Endothelial cell of umbilical vein (primary cell): ENCODE measurements around the gene EDDM3A. TPM values are rescaled to one million over a fixed set of nuclear protein-coding genes. Genes with fewer than 3 reads are reported as not detected.

ENCODE experiments used
- BruUV-seq: library from RNA; stranded (reverse); fragments of 400-500 nt; replicated peaks from 2 replicates; lab custom pipeline; 2021; lab: Mats Ljungman, UMichigan
- CTCF ChIA-PET: fragments of 300-600, 350-600 bp; sonication (Branson Sonifier 250); formaldehyde crosslinking; loops from one replicate; lab custom pipeline; 2021; ENCODE audit warnings: antibody characterized with exemption, inconsistent platforms; lab: Charles Lee
- POLR2A ChIA-PET: fragments of 300-600, 350-600 bp; sonication (Branson Sonifier 250); formaldehyde crosslinking; loops from one replicate; lab custom pipeline; 2021; ENCODE audit warnings: antibody characterized with exemption, inconsistent platforms; lab: Charles Lee
- DNase-seq: peaks from one replicate; pipeline ENCODE4 v3.0.0-alpha.2; 2011; ENCODE audit warnings: low read depth, low spot score
- FAIRE-seq: peaks from 2 replicates; lab custom pipeline; 2011; peaks lifted over from hg19 to GRCh38; lab: Jason Lieb, UNC
- H2AFZ ChIP-seq: 2 replicates; pipeline ENCODE4 v1.6.0; 2012; ENCODE audit warnings: low read depth, low read length, control low read depth, inconsistent platforms
- H3K27ac ChIP-seq: 2 replicates; pipeline ENCODE4 v1.5.1; 2011; ENCODE audit warnings: low read depth, mild to moderate bottlenecking, control low read depth, low read length, moderate library complexity; ENCODE audit not compliant: insufficient read depth
- H3K27me3 ChIP-seq, 2 experiments: 2 replicates each; pipeline versions ENCODE4 v1.6.0 to v1.6.1; 2011; ENCODE audit warnings: low read length in 2 of 2, mixed read lengths in 1 of 2; ENCODE audit not compliant: control insufficient read depth in 2 of 2, insufficient read depth in 2 of 2
- H3K36me3 ChIP-seq, 2 experiments: 2 replicates in 1 of 2; 3 replicates in 1 of 2; pipeline ENCODE4 v1.5.1; 2011; ENCODE audit warnings: low read length in 2 of 2, mild to moderate bottlenecking in 1 of 2, moderate library complexity in 1 of 2; ENCODE audit not compliant: control insufficient read depth in 2 of 2, insufficient read depth in 2 of 2; ENCODE audit errors: extremely low read depth in 1 of 2
- H3K4me1 ChIP-seq: 3 replicates; pipeline ENCODE4 v1.5.1; 2011; ENCODE audit warnings: mild to moderate bottlenecking, low read length; ENCODE audit not compliant: control insufficient read depth, insufficient read depth; ENCODE audit errors: extremely low read depth
- H3K4me2 ChIP-seq: 2 replicates; pipeline ENCODE4 v1.6.1; 2011; ENCODE audit warnings: low read length, control low read depth, mixed read lengths; ENCODE audit not compliant: insufficient read depth
- H3K4me3 ChIP-seq, 3 experiments: fragments of 200-600 bp in 1 of 3; sonication (generic), shearing (Covaris generic) in 1 of 3; replicated peaks in 1 of 3; 2 replicates each; pipeline ENCODE4 v1.5.1; 2011 to 2016; ENCODE audit warnings: control low read depth in 3 of 3, low read length in 3 of 3, mild to moderate bottlenecking in 2 of 3, inconsistent platforms in 1 of 3, low read depth in 1 of 3, moderate library complexity in 1 of 3; ENCODE audit not compliant: insufficient read depth in 1 of 3
- H3K79me2 ChIP-seq: 2 replicates; pipeline ENCODE4 v1.6.0; 2012; ENCODE audit warnings: low read length, inconsistent platforms; ENCODE audit not compliant: control insufficient read depth, insufficient read depth
- H3K9ac ChIP-seq: replicated peaks from 2 replicates; pipeline ENCODE3; 2011; ENCODE audit warnings: low read length, control low read depth; ENCODE audit not compliant: insufficient read depth; ENCODE audit errors: extremely low read depth
- H3K9me1 ChIP-seq: replicated peaks from 3 replicates; pipeline ENCODE4 v1.6.0; 2011; ENCODE audit warnings: mild to moderate bottlenecking, low read length; ENCODE audit not compliant: control insufficient read depth, insufficient read depth; ENCODE audit errors: extremely low read depth
- H3K9me3 ChIP-seq: replicated peaks from 2 replicates; pipeline ENCODE4 v1.5.1; 2012; ENCODE audit warnings: low read length, inconsistent platforms; ENCODE audit not compliant: control insufficient read depth, insufficient read depth
- H4K20me1 ChIP-seq: replicated peaks from 2 replicates; pipeline ENCODE3; 2011; ENCODE audit warnings: mild to moderate bottlenecking, low read length; ENCODE audit not compliant: control insufficient read depth, insufficient read depth; ENCODE audit errors: extremely low read depth
- CTCF ChIP-seq, 2 donors: IDR thresholded peaks; 1 replicate in 1 of 2; 2 replicates in 1 of 2; pipeline ENCODE4 v1.5.1; 2011; ENCODE audit warnings: low read length in 2 of 2, mild to moderate bottlenecking in 2 of 2, moderate library complexity in 2 of 2, control low read depth in 1 of 2, inconsistent platforms in 1 of 2, low read depth in 1 of 2; ENCODE audit not compliant: insufficient read depth in 1 of 2; ENCODE audit errors: extremely low read depth in 1 of 2
- EZH2 ChIP-seq: IDR thresholded peaks from 2 replicates; pipeline ENCODE4 v1.6.1; 2012; ENCODE audit warnings: borderline replicate concordance, low read depth, mild to moderate bottlenecking, moderate library complexity, low read length, inconsistent platforms; ENCODE audit not compliant: severe bottlenecking
- FOS ChIP-seq: IDR thresholded peaks from 2 replicates; pipeline ENCODE4 v1.6.1; 2011; ENCODE audit warnings: mild to moderate bottlenecking, low read length, moderate library complexity, borderline replicate concordance; ENCODE audit not compliant: insufficient read depth
- GATA2 ChIP-seq: IDR thresholded peaks from 2 replicates; pipeline ENCODE4 v1.7.0; 2011; ENCODE audit warnings: low read depth, mild to moderate bottlenecking, moderate library complexity, mixed read lengths, low read length; ENCODE audit not compliant: insufficient read length, insufficient read depth
- JUN ChIP-seq: IDR thresholded peaks from 2 replicates; pipeline ENCODE4 v1.6.1; 2011; ENCODE audit warnings: borderline replicate concordance, low read depth; ENCODE audit not compliant: insufficient read length, insufficient read depth
- MAX ChIP-seq: IDR thresholded peaks from 2 replicates; pipeline ENCODE4 v1.6.1; 2011; ENCODE audit not compliant: insufficient read depth, insufficient read length
- MYC ChIP-seq: IDR thresholded peaks from one replicate; pipeline ENCODE4 v1.6.1; 2011; ENCODE audit warnings: mild to moderate bottlenecking, low read depth, low read length
- POLR2A ChIP-seq: IDR thresholded peaks from 2 replicates; pipeline ENCODE4 v1.6.1; 2012; ENCODE audit warnings: low read depth, mild to moderate bottlenecking, control low read depth, low read length
- POLR2AphosphoS5 ChIP-seq: IDR thresholded peaks from 2 replicates; pipeline ENCODE4 v1.6.1; 2012; ENCODE audit warnings: low read depth, mild to moderate bottlenecking, control low read depth, low read length, moderate library complexity; ENCODE audit not compliant: insufficient read depth
- dilution Hi-C: fragments of 300-500 bp; cut with MboI; formaldehyde crosslinking; loops from one replicate; pipeline ENCODE4 v1.15.0; 2019; ENCODE audit warnings: low sequenced_read_pairs; ENCODE audit not compliant: extremely low pct_ligation_motif_present
- intact Hi-C: fragments of 100-400 bp; cut with micrococcal nuclease; formaldehyde crosslinking; loops from one replicate; pipeline ENCODE4 v1.10.0; 2022
- polyA plus RNA-seq, 4 experiments: library from polyadenylated mRNA; depleted of rRNA in 3 of 4; stranded (reverse) in 3 of 4; unstranded in 1 of 4; fragments of >200 nt; gene quantifications; 2 replicates each; pipeline versions ENCODE4 v1.2.1 to v1.2.3, GENCODE V29; 2011 to 2012; ENCODE audit warnings: missing spikeins in 1 of 4
- total RNA-seq: library from RNA; stranded (reverse); gene quantifications from 2 replicates; pipeline ENCODE4 v1.2.3, GENCODE V29; 2021

Gene EDDM3A
- total and polyA plus RNA-seq, 2 donors (not counting 3 experiments of a cell fraction or from before 2014, with no cell fraction given), result not detected

- H3K9me3 ChIP-seq, result no peaks in the 10 kb centered on the region
- H4K20me1 ChIP-seq, result no peaks in the 10 kb centered on the region
- H3K79me2 ChIP-seq, result no peaks in the 10 kb centered on the region
- no TSS peak for BruUV-seq
- no peak overlapping the region for H3K27ac ChIP-seq
- ChIA-PET CTCF (interaction anchor here (1.0 to 1.2 kb wide), 3 partner anchors 94 to 113 kb away, joined by 4 read pairs; no protein-coding TSS in a partner anchor), POLR2A (no interaction called here)
- peaks cover 2 to 5% of the 10 kb centered on the region in 2 experiments for H3K27me3 ChIP-seq
- FAIRE-seq (no peak), DNase-seq (no peak)
- dilution Hi-C loops, result no loop called here
- H3K4me3 ChIP-seq, result no peak overlapping the region
- H3K9ac ChIP-seq, result no peak overlapping the region
- H3K4me2 ChIP-seq, result no peak overlapping the region
- H3K36me3 ChIP-seq, result no peaks in the 10 kb centered on the region
- H3K4me1 ChIP-seq, result no peaks in the 10 kb centered on the region
- H3K9me1 ChIP-seq, result no peaks in the 10 kb centered on the region
- intact Hi-C loops, result no loop called here
- TF ChIP-seq MYC (no peak), JUN (no peak), FOS (no peak), EZH2 (no peak), CTCF (IDR thresholded peaks at IDR 0.05; ENCODE audit: extremely low read depth in 1 of 2, insufficient read depth in 1 of 2, low read depth in 1 of 2, low read length in 2 of 2) (no peak), MAX (no peak), POLR2AphosphoS5 (no peak), GATA2 (no peak), POLR2A (no peak)
- H2AFZ ChIP-seq, result no peak overlapping the region
Measured at GRCh38 chr14:20760950-20761349, 15.3 kb downstream of the EDDM3A start.
